ENCODE results near the gene SRA1.

The SRA1 gene

GRCh38 chr5:140564196-140565023, 7.1 kb upstream of the SRA1 start, which contains the start of the genes APBB3 and SLC35A4 (continued):
- TF ChIP-seq ZNF133 (tag by site-specific recombination; IDR thresholded peaks at IDR 0.05) (no peak), KLF1 (tag by site-specific recombination; IDR thresholded peaks at IDR 0.05) (peak; percentile 88), ZNF26 (tag by site-specific recombination; IDR thresholded peaks at IDR 0.05) (no peak), ZBTB21 (tag by site-specific recombination; IDR thresholded peaks at IDR 0.05) (peak; percentile 89), ZFHX2 (tag by site-specific recombination; conservative IDR thresholded peaks at IDR 0.05) (peak; percentile 69), ZNF558 (tag by site-specific recombination; IDR thresholded peaks at IDR 0.05) (no peak; the same call in 1 of the 2 replicates), ZNF658 (tag by site-specific recombination; IDR thresholded peaks at IDR 0.05) (no peak), ZNF274 (IDR thresholded peaks at IDR 0.05; ENCODE audit: low read length) (no peak), ZNF274 (tag by site-specific recombination; IDR thresholded peaks at IDR 0.05; ENCODE audit: borderline replicate concordance) (no peak)

DNA sequence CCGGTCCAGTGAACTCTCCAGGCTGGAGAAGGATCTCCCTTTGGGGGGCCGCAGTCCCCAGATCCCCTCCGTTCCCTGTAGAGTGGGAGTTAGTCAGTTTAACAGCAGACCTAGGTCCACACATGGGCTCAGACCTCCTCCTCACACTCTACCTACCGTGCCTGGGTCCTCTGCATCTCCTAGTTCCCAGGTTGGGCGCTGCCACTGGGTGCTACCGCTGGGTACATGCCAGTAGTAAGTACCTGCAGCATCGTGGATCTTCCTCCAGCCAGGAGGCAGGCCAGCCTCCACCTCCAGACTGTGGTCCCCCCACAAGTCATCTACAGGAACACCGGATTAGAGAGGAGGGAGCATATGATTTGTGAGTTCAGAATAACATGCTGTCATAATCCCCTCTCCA, 6.3 kb upstream of the SRA1 start:
- Histone ChIP-seq H3K4me1 (ENCODE audit: control insufficient read depth, insufficient read depth, low read length) (0 out of 2 replicates have a peak, but pooled peaks cover 3% of the 10 kb centered on the region), H3K36me3 (ENCODE audit: control insufficient read depth in 2 of 2, insufficient read depth in 1 of 2, low read length in 2 of 2) (peaks cover 6 to 64% of the 10 kb centered on the region in 2 experiments; a peak in 2 of 3 replicates), H3K27ac (ENCODE audit: extremely low read depth, low read depth, low read length) (peak overlapping the region; percentile 44; the same call in 1 of the 2 replicates), H3K9me3 (ENCODE audit: control insufficient read depth, insufficient read depth, low read depth, low read length) (no peaks in the 10 kb centered on the region), H3K4me3 (ENCODE audit: low read depth, low read length) (peak overlapping the region; percentile 86)
- ChIA-PET CTCF (no interaction called here), POLR2A (interaction anchor here (0.6 to 1.9 kb wide), 8 partner anchors 8 to 162 kb away, joined by 3 to 13 read pairs (median 4); partner anchors contain the start of genes ANKHD1, CD14, HARS1 and HARS2)
- TF ChIP-seq ZNF223 (tag by site-specific recombination; IDR thresholded peaks at IDR 0.05) (no peak), HOXD13 (CRISPR knock-in tag; IDR thresholded peaks at IDR 0.05; ENCODE audit: borderline replicate concordance) (no peak), ZNF654 (tag by site-specific recombination; IDR thresholded peaks at IDR 0.05; ENCODE audit: low read depth) (no peak), ZFP37 (tag by site-specific recombination; IDR thresholded peaks at IDR 0.05) (no peak)

GRCh38 chr5:140561753-140562523, 4.7 kb upstream of the SRA1 start:
- 0 out of 2 replicates have a peak, but pooled peaks cover 3% of the 10 kb centered on the region for H3K4me1 ChIP-seq (ENCODE audit: control insufficient read depth, insufficient read depth, low read length)
- ChIA-PET POLR2A (no interaction called here), CTCF (interaction anchor here (0.6 to 1.3 kb wide), 3 partner anchors 8 to 220 kb away, joined by 3 to 5 read pairs (median 3); no protein-coding TSS in a partner anchor)
- peaks cover 0 to 52% of the 10 kb centered on the region in 2 experiments; a peak in 1 of 3 replicates for H3K36me3 ChIP-seq (ENCODE audit: control insufficient read depth in 2 of 2, insufficient read depth in 1 of 2, low read length in 2 of 2)
- no peaks in the 10 kb centered on the region for H3K9me3 ChIP-seq (ENCODE audit: control insufficient read depth, insufficient read depth, low read depth, low read length)
- no peak overlapping the region for H3K4me3 ChIP-seq (ENCODE audit: low read depth, low read length)
- no peak overlapping the region for H3K27ac ChIP-seq (ENCODE audit: extremely low read depth, low read depth, low read length)
- no peak for TF ChIP-seq YY2 (tag by site-specific recombination; IDR thresholded peaks at IDR 0.05)
- TF ChIP-seq KLF10 (tag by site-specific recombination; IDR thresholded peaks at IDR 0.05): no peak
- TF ChIP-seq, protein P1, sequence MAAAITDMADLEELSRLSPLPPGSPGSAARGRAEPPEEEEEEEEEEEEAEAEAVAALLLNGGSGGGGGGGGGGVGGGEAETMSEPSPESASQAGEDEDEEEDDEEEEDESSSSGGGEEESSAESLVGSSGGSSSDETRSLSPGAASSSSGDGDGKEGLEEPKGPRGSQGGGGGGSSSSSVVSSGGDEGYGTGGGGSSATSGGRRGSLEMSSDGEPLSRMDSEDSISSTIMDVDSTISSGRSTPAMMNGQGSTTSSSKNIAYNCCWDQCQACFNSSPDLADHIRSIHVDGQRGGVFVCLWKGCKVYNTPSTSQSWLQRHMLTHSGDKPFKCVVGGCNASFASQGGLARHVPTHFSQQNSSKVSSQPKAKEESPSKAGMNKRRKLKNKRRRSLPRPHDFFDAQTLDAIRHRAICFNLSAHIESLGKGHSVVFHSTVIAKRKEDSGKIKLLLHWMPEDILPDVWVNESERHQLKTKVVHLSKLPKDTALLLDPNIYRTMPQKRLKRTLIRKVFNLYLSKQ (tag by site-specific recombination; IDR thresholded peaks at IDR 0.05; ENCODE audit: borderline replicate concordance): no peak
- TF ChIP-seq KLF1 (tag by site-specific recombination; IDR thresholded peaks at IDR 0.05): no peak
- no peak for TF ChIP-seq ZNF792 (tag by site-specific recombination; IDR thresholded peaks at IDR 0.05)
- no peak for TF ChIP-seq ZNF777 (tag by site-specific recombination; IDR thresholded peaks at IDR 0.05; ENCODE audit: borderline replicate concordance)
- no peak for TF ChIP-seq SP3 (tag by site-specific recombination; IDR thresholded peaks at IDR 0.05)
- TF ChIP-seq YY1 (tag by site-specific recombination; IDR thresholded peaks at IDR 0.05): no peak
- no peak for TF ChIP-seq ZNF292 (tag by site-specific recombination; IDR thresholded peaks at IDR 0.05; ENCODE audit: borderline replicate concordance, low read depth)
- TF ChIP-seq ZNF585B (tag by site-specific recombination; IDR thresholded peaks at IDR 0.05): no peak
- TF ChIP-seq ZNF677 (tag by site-specific recombination; IDR thresholded peaks at IDR 0.05): no peak
- TF ChIP-seq PRDM4 (tag by site-specific recombination; IDR thresholded peaks at IDR 0.05): no peak
- TF ChIP-seq ZNF169 (tag by site-specific recombination; IDR thresholded peaks at IDR 0.05): no peak
